Activated effector memory CD4-positive, alpha-beta T cell treated with Interleukin-2 at 50 U/mL for 16 hours (primary cell): Measurements from ENCODE around the gene SFRP5.

Source experiments
- DNase-seq: peaks from one replicate; pipeline ENCODE4 v3.0.0-alpha.2; 2020

The SFRP5 gene, protein sequence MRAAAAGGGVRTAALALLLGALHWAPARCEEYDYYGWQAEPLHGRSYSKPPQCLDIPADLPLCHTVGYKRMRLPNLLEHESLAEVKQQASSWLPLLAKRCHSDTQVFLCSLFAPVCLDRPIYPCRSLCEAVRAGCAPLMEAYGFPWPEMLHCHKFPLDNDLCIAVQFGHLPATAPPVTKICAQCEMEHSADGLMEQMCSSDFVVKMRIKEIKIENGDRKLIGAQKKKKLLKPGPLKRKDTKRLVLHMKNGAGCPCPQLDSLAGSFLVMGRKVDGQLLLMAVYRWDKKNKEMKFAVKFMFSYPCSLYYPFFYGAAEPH

DNA sequence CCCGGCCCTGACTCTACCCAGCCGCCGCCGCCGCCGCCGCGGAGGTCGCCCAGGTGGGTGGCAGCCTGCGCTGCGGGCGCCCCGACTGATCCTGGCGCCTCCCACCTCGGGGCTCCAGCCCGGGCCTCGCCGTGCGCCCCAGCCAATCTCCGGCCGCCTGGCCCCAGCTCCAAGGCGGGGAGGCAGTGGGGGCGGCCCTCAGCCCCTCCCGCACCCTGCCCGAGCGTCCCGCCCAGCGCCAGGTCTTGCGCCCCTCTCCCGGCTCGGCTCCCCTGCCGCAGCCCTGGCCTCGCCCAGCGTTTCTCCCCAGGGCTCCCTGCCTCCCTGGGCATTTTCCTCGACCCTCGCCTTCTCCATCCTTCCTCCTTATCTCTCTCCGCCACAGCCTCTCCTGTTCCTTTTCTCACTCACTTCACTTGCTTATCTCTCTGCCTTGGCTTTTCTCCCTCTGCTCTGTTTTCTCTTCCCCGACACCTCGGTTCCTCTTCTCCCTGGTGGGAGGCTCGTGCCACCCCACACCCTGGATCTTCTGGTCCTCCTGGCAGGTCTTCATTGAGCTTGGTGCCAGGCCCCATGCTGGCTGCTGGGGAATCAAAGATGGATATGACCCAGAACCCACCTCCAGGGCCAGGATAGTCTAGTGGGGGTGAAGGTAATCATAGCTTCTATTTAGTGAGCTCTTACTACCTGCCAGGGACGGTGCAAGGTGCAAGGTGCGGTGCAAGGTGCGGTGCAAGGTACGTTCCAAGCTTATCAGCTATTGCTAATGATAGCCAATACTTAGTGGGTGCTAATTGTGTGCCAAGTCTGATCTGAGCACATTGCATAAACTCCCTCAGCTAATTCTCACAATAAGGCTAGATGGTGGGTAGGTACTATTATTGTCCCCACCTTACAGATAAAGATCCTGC is at the start of gene SFRP5:
SFRP5 (minus strand) TSS at position 87 of the 911 bp plus-strand sequence. CDS start 166 bp downstream, outside the sequence.
- no peak for DNase-seq

DNA sequence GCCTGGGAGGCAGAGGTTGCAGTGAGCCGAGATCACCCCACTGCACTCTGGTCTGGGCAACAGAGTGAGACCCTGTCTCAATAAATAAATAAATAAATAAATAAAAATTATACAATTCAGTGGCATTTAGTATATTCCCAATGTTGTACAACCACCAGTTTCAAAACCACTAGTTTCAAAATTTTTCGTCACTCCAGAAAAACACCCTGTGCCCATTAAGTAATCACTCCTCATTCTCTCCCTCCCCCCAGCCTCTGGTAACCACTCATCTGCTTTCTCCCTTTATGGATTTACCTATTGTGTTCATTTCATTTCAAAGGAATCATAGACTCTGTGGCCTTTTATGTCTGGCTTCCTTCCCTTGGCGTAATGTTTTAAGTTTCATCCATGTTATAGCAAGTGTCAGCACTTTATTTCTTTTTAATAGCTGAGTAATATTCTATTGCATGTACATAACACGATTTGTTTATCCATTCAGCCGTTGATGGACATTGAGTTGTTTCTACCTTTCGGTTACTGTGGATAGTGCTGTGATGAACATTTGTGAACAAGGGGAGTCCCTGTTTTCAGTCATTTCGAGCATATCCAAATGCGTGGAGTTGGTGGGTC is 48.4 kb upstream of the SFRP5 start:
- DNase-seq: no peak

DNA sequence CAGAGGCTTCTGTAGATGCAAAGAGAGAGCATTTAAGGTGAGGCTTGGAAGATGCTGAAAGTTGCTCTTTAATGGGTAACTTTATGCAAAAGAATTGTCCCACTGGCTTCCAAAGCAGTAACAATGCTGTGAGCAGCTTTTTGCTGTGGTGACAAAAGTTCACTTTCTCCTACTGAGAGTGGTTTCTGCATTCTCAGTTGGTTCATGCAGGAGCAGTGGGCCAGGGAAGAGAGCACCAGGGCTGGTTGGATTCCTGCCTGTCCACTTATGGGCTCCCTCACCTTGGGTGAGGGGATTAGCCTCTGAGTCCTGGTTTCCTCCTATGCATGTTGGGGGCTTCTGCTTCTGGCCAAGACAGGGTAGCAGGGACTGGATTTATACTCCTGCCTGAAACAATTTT is 46.8 kb upstream of the SFRP5 start:
- no peak for DNase-seq

DNA sequence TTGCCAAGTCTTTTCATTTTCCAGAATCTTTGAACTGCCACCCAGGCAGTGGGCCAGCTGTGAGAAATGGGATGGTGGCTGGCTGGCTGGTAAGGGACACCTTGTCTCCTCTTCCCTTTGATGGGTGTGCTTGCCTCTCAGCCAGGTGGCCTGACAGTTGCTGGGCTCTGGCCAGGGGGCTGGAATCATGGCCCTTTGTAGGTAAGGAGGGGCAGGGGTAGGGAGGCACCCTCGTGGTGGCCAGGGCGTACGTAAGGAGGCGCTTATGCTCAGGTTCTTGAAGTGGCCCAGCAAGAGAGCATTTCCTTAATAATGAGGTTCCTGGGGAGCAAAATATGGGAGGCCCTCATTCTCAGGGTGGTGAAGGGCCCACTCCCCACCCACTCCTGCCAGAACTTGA is 44.8 kb upstream of the SFRP5 start:
- no peak for DNase-seq

DNA sequence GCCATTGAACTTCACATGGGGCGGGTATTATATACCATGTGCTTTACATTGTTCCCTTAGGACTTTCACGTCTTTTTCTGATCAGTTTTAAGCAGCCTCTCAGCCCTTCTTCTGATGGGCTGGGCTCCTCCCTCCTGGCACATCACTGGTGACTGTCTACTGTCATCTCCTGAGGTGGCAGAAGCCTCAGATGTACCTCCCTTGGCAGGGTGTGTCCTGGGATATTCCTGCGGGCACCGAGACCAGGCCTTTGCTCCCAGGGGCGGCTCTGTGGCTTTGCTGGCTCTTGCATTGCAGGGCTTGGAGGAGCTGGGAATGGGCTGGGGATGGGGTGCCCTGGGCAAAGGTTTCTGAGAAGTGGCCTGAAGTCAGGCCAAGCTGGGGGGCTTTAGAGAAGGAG is 43.2 kb upstream of the SFRP5 start:
- no peak for DNase-seq

DNA sequence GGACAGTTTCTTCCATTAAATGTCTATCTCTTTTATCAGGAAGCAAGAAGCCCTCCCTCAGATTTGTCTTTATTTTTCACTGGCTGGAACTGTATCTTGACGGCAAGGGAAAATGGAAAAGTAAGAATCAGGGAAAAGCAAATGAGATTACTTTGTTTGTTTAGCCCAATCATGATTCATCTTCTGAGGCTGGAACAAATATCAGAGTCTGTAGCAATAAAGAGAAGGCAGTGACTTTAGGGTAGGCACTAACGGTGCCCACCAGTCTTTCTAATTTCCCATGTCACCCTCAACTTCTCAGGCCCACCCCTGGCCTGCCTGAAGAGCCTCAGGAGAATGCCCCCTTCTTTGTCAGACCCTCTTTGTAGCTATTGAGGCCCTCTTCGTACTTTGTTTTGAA is 41.5 kb upstream of the SFRP5 start:
- no peak for DNase-seq

DNA sequence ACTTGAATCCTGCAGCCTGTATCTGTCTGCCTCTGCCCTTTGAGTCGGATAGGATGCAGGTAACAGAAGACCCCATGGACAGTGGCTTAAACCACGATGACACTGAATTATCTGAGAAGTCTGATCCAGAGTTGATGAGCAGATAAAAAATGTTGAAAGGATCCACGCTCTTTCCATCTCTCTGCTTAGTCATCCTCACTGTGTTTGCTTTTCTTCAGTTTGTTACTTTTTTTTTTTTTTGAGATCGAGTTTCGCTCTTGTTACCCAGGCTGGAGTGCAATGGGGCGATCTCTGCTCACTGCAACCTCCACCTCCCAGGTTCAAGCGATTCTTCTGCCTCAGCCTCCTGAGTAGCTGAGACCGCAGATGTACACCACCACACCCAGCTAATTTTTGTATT is 40.9 kb upstream of the SFRP5 start:
- no peak for DNase-seq

DNA sequence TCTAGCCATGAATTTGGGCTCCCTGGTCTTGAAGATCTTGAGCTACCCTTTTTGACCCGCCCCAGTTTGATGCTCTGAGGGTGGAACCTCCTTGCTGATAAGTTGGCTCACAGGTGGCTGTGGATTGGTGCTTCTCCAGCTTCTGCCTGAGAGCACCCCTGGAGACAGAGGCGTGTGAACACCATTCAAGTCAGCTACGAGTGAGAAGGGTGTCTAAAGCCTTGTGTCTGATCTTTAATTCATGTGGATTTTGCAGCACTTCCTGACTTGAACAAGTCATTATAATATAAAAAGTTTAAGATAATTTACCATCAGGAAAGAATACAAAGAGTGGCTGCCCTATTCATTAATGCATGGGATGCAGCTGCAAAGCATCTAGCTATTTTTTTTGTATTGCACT is 40.2 kb upstream of the SFRP5 start:
- no peak for DNase-seq

DNA sequence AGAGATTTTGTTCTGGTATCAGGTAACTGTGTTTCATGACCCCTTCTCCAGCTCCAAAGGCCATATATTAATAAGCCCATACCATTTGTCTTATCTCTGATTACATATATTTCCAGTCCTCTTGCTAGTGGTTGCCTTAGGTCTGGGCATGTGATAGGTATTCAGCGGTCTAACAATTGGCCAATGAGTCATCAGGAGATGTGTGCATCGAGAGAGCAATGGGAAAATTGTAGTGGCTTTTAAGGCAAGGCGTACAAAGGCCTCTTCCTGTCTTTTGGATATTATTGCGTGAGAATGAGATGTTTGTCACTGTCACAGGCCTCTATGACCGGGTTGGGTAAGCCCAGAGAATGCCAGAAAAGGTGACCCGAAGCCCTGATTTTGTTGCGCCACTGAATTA is 38.6 kb upstream of the SFRP5 start:
- DNase-seq: no peak

DNA sequence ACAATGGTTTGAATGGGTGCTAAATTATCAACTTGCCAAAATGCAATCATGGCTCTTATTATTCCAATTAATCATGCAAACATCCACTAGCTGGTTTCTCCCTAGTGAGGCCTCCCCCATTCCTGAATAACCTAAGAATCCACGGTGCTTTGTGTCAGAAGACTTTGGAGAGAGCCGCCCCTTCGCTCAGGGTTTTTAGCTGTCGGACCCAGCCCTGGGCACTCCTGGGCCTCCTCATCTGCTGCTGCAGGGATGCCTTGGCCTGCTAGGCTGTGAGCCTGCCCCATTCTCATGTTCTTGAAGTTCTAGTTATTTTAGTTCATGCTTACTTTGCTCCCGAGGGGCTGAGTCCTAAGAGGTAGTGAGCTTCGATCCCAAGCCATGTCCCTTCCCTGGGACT is 34.1 kb upstream of the SFRP5 start:
- no peak for DNase-seq

DNA sequence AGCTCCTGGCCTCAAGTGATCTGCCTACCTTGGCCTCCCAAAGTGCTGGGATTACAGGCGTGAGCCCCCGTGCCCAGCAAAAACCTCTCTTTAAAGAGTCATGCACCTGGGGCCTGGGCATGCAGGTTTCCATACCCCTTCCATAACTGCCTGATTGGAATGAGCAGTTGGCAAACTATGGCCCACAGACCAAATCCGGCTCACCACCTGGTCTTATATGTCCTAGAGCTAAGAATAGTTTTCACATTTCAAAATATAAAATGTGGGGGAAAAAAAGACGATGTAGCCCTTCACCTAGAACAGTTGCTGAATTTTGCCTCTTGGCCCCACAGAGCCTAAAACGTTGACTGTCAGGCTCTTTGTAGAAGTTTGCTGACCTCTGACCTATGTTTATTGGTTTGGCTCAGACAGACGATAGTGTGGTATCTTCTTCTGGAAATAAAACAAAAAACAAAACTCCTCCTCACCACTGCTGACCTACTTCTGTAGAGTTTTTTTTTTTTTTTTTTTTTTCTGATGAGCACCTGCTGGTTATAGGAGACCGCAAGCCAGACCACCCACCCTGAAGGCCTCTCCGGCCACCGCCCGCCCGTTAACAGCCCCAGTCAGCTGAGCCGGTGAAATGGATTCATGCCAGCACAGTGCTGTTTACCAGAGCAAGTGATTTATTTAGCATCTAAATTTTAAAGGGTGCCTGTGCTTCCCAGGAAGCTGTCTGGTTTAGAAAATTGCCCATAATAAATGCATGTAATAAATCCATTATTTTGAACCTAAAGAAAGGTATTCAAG is 33.5 kb upstream of the SFRP5 start:
- DNase-seq: no peak

DNA sequence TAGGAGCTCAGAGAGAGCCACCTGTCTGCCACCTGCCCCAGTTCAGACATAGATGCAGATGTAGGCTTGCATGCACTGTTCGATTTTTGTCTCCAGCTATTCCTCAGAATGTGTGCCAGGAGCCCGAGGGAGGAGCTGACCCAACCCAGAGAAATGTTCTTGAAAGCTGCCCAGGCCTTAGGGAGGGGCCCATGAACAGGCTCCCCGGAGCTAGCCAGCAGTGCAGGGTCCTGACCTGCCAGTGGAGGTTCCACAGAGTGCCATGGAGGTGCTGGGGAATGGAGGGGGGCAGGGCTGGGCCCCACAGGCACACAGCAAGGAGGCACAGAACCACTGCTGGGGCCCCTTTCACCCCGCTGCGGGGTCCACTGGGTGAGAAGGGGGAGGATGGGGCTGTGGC is 29.6 kb upstream of the SFRP5 start:
- no peak for DNase-seq

DNA sequence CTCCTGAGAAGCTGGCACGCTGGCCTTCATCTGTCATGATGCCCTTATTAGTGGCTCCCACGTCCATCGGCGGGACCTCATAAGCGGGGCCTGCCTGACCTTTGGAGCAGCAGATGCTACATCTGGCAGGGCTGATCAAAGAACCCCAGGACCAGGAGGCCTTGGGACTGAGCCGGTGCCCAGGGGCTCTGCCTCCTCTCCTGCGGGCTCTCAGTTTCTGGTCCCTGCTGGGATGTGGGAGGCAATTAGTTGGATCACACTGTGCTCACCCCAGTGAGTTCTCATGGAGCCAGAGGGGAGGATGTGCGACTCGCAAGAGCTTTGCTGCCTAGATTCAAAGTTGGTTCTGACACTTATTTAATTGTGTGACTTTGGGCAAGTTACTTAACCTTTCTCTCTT is 28.7 kb upstream of the SFRP5 start:
- no peak for DNase-seq

DNA sequence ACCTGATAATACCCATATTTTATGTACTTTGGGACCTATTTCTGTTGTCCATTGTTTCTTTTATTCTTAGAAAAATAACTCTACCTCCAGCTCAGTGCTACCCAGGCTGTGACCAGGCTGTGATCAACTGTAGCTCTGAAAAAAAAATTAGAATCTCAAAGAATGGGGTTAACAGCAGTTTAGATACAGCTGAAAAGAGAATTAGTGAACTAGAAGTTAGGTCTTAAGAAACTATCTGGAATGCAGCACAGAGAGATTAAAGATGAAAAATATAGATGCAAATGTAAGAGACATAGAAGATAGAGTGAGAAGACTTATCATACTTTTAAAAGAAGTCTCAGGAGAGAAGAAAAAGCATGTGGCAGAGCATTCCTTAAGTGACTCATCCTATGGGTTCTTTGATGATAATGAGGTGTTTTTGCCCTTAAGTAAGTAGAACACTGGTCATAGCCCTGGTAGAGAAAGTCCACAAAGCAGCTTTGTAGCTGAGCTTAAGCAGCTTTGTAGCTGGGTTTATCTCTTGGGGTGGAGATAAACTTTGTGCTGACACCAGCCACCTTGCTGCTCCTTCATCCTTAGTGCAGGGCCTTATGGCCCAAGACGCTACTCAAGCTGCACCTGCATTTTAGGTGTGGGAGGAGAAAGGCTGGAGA is 27.3 kb upstream of the SFRP5 start:
- no peak for DNase-seq

DNA sequence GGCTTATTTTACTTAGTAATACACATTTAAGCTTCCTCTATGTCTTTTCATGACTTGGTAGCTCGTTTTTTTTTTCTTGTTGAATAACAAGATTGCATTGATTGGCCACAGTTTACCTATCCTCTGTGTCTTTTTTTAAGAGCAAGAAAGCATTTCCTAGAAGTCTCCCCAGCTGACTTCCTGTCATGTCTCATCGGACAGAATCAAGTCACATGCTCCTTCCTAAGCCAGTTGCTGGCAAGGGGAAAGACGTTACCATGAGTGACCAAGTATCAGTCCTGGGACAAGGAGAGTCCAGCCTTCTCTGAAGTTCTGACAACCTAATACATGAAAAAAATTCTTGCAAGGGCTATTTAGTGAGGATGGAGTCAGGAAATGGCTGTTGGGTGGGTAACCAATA is 24.9 kb upstream of the SFRP5 start:
- no peak for DNase-seq

DNA sequence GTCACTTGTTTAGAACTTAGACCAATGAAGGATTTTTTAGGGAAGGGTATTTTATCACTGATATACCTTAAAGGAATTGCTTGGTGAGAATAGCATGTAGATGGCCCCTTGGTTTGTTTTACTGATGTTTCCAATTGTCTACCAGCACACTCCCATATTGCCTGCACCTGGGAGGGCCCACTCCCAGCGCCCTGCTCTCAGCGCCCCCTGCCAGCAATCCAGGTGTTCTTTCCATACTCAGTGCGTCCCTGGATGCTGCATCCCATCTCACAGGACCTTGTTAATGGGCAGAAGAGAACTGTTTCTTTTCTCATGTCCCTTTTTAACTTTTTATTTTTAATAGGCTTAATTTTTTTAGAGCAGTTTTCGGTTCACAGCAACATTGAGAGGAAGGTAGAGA is 24.1 kb upstream of the SFRP5 start:
- no peak for DNase-seq

DNA sequence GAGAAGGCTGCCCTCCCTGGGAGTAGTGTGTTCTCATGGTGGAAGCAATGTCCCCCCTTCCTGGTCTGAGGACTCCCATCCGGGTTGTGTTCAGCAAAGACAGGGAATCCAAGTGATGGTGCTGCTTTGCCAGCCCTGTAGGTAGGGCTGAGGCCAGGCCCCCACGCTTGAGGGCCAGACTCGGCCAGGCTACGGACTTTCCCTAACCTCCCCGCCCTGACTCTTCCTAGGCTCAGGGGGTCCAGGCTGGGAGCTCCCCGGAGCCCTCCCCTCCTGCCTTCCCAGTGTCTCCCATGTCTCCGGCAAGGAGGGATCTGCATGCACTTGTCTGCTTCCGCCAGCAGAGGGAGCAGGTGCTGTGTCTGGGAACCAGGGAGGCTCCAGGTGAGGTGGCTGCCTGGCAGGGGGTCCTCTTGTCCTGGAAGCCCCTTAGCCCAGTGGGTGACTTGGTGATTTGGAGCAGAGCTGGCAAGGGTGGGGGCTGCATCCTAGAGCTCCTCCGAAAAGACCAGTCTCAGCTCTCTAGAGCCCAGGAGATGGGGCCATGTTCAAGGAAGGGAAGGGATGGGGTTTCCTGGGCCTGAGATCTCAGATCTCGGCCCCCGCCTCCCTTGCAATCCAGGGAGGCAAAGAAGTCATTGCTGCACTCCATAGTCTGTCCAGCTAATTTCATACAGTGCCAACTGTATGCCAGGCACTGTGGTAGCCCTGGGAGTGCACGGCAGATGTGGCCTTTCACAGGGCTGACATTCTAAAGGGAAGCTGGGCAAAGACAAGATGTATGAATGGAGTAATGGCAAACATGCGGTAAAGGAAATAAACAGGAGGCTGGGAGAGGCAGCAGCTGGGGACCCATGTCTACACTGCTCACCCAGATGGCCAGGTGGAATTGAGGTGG is 20.3 kb upstream of the SFRP5 start:
- peak; percentile 58 for DNase-seq

DNA sequence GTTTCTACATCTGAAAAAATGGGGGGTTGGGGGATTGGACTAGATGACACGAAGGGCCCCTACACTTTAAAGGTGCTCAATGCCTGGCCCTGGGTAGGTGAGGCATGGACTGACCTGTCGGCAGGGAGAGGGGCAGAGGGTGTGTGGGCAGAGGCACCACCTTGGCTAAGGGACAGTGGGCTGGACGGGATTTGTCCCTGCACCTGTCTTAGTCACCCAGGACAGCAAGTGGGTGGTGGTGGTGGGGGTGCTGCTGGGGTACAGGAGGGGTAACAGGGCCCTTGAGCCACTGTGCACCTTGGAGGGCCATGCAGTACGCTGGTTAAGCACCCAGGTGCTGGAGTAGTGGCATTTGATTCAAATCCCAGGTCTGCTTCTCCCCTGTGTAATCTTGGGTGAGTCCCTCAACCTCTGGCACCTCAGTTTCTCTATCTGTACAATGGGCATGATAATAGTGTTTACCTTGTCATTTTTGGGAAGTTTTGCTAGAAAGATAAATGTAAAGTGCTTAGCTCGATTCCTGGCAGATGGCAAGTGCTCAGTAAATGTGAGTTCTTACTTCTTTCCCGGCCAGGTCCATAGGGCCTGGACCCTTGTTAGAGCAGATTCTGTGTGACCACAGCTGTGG is 18.1 kb upstream of the SFRP5 start:
- DNase-seq: no peak

DNA sequence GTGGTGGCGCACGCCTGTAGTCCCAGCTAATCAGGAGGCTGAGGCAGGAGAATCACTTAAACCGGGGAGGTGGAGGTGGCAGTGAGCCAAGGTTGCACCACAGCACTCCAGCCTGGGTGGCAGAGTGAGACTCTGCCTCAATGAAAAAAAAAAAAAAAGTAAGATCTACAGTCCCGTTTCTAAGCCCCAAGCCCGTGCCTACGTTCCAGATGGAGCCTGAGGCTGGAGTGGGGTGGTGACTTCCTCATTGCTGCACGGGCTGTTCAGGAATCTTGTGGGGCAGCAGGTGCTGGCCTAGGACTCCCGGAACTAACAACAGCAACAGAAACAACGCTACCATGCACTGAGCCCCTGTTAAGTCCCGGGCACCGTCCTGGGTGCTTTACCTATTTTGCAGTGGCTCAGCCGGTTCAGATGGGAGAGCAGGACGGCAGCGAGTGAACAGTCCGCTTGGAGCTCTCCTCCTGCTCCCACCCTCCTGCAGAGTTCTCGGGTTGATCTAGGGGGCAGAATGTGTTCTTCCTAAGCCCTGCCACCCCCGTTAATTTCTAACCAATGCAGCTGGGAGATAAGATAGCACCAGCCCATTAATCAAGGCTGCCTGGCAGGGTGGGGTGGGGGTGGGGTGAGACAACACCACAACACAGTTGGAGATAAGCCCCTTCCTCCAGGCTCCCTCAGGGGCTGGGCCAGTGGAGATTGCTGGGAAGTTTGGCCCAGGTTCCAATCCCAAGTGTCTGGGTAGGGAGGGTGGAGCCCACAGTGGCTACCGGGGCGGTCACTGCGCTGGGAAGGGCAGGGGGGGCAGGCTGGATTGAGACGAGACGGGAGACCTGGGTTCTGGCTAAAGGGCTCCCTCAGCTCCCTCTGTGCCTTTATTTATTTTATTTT is 17.0 kb upstream of the SFRP5 start:
- no peak for DNase-seq

DNA sequence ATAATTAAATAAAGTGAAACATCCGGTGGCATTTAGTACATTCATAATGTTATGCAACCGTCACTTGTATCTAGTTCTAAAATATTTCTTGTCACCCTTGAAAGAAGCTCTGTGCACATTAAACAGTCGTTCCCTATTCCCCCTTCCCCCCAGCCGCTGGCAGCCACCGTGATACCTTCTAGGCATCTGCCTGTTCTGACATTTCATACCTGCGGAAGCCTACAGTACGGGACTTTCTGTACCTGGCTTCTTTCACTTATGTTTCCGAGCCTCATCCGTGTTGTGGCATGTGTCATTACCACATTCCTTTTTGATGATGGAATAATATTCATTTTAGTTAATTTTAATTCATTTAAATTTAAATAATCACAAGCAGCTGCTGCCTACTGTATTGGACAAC is 13.9 kb upstream of the SFRP5 start:
- DNase-seq: no peak
